Measurements from ENCODE around the gene STAC3. TPM values are rescaled to one million over a fixed set of nuclear protein-coding genes. Genes with fewer than 3 reads are reported as not detected.
A peak's percentile ranks its signal among the peaks of the same experiment; 100 is the strongest.

The STAC3 gene
- total and polyA plus RNA-seq, 4 donors = 0.19 to 1.3 (median 0.96) TPM

DNA sequence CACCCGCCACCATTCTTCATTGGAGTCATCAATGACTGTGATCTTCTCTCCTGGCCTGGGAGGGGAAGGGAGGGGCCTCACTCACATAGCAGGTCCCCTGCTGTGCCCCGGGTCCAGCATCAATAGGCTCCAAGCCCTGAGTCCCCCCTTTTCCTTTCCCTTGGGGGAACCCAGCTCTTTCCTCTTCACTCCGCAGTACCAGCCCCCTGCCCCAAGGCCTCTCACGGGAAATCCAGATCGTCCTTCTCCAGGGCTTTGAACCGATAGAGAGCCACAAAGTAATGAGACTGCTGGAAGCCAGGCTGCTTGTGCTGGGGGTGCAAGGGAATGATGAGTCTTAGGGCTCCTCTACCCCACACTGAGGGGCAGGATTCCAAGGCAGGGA lies 6.7 kb downstream of the STAC3 start:
- no peak overlapping the region for H3K4me3 ChIP-seq (ENCODE audit: low read depth in 1 of 3, low read length in 3 of 3)
- 86% methylated on average over 6 of the region's 6 CpGs for WGBS
- H3K4me1 ChIP-seq (ENCODE audit: control insufficient read depth in 4 of 4, insufficient read depth in 4 of 4, low read length in 3 of 4) = peaks cover 12 to 42% (median 27%) of the 10 kb centered on the region in 4 donors
- H3K27ac ChIP-seq (ENCODE audit: low read depth in 1 of 2, low read length in 2 of 2) = no peak overlapping the region
- DNase-seq (ENCODE audit: low spot score) = no peak
- H3K9ac ChIP-seq (ENCODE audit: low read depth in 1 of 2, low read length in 2 of 2) = no peak overlapping the region
- H3K9me3 ChIP-seq (ENCODE audit: control insufficient read depth in 4 of 4, low read length in 3 of 4) = no peaks in the 10 kb centered on the region
- H3K36me3 ChIP-seq (ENCODE audit: control insufficient read depth in 4 of 4, insufficient read depth in 3 of 4, low read depth in 1 of 4, low read length in 3 of 4) = no peaks in the 10 kb centered on the region
- H3K27me3 ChIP-seq (ENCODE audit: control insufficient read depth in 4 of 4, insufficient read depth in 4 of 4, low read length in 3 of 4) = peaks cover 0 to 11% (median 0%) of the 10 kb centered on the region in 4 donors
- no peak for TF ChIP-seq RAD21 (IDR thresholded peaks at IDR 0.05)
- no peak for TF ChIP-seq FOXA2 (IDR thresholded peaks at IDR 0.05)
- TF ChIP-seq JUND (IDR thresholded peaks at IDR 0.05) = no peak
- TF ChIP-seq HNF4G (IDR thresholded peaks at IDR 0.05) = no peak
- no peak for TF ChIP-seq EGR1 (IDR thresholded peaks at IDR 0.05; ENCODE audit: low read depth in 2 of 2)
- TF ChIP-seq GABPA (IDR thresholded peaks at IDR 0.05 in 1 of 2, conservative IDR thresholded peaks at IDR 0.05 in 1 of 2) = no peak
- TF ChIP-seq, protein P1, sequence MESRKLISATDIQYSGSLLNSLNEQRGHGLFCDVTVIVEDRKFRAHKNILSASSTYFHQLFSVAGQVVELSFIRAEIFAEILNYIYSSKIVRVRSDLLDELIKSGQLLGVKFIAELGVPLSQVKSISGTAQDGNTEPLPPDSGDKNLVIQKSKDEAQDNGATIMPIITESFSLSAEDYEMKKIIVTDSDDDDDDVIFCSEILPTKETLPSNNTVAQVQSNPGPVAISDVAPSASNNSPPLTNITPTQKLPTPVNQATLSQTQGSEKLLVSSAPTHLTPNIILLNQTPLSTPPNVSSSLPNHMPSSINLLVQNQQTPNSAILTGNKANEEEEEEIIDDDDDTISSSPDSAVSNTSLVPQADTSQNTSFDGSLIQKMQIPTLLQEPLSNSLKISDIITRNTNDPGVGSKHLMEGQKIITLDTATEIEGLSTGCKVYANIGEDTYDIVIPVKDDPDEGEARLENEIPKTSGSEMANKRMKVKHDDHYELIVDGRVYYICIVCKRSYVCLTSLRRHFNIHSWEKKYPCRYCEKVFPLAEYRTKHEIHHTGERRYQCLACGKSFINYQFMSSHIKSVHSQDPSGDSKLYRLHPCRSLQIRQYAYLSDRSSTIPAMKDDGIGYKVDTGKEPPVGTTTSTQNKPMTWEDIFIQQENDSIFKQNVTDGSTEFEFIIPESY (IDR thresholded peaks at IDR 0.05) = no peak
- TF ChIP-seq YY1 (IDR thresholded peaks at IDR 0.05) = no peak
- TF ChIP-seq TAF1 (conservative IDR thresholded peaks at IDR 0.05) = no peak
- no peak for TF ChIP-seq SP1 (IDR thresholded peaks at IDR 0.05)
- TF ChIP-seq HNF4A (conservative IDR thresholded peaks at IDR 0.05) = no peak

DNA sequence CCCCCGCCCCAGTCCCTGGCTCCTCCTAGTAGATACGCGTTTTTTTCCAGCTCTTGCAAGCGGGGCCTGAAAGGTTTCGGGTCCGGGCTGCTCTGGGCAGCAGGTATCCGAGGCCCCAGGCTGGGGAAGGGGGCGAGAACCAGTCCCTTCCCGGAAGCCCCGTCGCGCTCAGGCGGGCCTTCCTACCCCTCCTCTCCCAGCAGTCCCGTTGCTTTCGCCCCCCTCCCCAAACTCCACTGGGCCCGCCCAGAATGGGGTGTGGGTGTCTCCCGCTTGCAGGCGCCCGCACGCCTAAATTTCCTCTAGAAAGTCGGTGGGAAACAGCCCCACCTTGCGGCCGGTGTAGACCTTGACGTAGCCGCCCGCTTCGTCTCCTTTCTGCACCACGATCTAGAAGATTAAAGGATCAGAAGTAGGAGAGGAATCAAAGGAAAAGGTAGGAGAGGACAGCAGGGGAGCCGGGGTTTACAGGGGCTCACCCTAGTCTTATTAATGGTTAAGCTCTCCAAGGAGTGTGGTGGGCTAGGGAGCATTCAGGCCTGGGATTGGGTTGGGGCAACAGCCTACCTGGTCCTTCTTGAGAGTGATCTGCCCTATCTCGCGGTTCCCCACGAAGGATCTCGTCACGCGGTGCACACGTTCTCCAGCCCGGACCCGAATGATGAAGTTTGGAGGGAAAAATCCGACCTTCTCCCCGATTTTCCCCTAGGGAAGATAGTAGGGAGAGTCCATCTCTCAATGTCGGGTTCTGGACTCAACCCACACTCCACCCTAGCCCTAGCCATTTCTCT lies 7.3 kb downstream of the STAC3 start:
- Histone ChIP-seq H3K9ac (ENCODE audit: low read depth in 1 of 2, low read length in 2 of 2) (no peak overlapping the region), H3K9me3 (ENCODE audit: control insufficient read depth in 4 of 4, low read length in 3 of 4) (no peaks in the 10 kb centered on the region), H3K27me3 (ENCODE audit: control insufficient read depth in 4 of 4, insufficient read depth in 4 of 4, low read length in 3 of 4) (peaks cover 0 to 11% (median 0%) of the 10 kb centered on the region in 4 donors), H3K27ac (ENCODE audit: low read depth in 1 of 2, low read length in 2 of 2) (no peak overlapping the region), H3K4me1 (ENCODE audit: control insufficient read depth in 4 of 4, insufficient read depth in 4 of 4, low read length in 3 of 4) (peaks cover 14 to 44% (median 29%) of the 10 kb centered on the region in 4 donors), H3K4me3 (ENCODE audit: low read depth in 1 of 3, low read length in 3 of 3) (peak overlapping the region in 1 of 3 donors; percentile 38), H3K36me3 (ENCODE audit: control insufficient read depth in 4 of 4, insufficient read depth in 3 of 4, low read depth in 1 of 4, low read length in 3 of 4) (no peaks in the 10 kb centered on the region)
- DNase-seq (ENCODE audit: low spot score) = peak; percentile 82
- WGBS = 15% methylated on average over 41 of the region's 41 CpGs
- no peak for TF ChIP-seq JUND (IDR thresholded peaks at IDR 0.05)
- peak; percentile 79 to 86 for TF ChIP-seq RAD21 (IDR thresholded peaks at IDR 0.05)
- peak; percentile 71 for TF ChIP-seq CTCF (IDR thresholded peaks at IDR 0.05; ENCODE audit: low read depth, low read length, missing input control)

DNA sequence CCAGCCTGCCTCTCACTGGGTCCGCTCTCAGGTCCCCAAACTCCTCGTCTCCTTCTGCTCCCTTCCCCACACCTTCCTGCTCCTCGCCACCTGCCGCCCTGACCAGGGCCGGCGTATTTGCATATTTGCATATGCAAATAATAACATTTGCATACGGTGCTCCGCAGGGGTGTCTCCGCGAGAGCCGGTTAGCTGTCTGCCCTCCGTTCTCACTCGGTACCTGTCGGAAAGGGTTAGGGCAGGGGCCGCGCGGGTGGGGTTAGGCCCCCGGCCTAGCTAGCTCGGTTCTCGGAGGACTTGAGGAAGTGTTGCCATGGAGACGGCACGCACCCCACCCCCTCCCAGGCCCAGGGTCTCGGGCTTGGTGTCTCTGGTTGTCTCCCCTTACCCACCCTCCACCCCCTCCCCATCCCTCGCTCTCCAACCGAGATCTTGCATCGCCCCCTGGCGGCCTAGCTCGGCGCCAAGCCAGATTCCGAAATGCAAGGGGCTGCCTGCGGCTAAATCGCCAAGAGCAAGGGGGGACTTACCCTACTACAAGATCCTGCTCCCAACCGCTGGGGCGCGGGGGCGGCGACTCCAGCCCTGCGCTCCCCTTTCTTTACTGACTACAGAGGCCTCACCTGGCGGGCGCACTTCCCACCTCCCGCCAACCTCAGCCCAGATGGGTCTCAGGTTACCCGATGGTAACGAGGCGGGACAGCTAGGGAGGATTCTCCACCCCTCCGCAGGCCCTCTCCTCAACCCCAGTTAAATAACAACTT lies 8.1 kb downstream of the STAC3 start:
- H3K9me3 ChIP-seq (ENCODE audit: control insufficient read depth in 4 of 4, low read length in 3 of 4) = no peaks in the 10 kb centered on the region
- WGBS = 2% methylated on average over 45 of the region's 45 CpGs
- peak overlapping the region in 2 of 3 donors; percentile 18 to 38 for H3K4me3 ChIP-seq (ENCODE audit: low read depth in 1 of 3, low read length in 3 of 3)
- H3K4me1 ChIP-seq (ENCODE audit: control insufficient read depth in 4 of 4, insufficient read depth in 4 of 4, low read length in 3 of 4) = peaks cover 15 to 47% (median 32%) of the 10 kb centered on the region in 4 donors
- H3K9ac ChIP-seq (ENCODE audit: low read depth in 1 of 2, low read length in 2 of 2) = no peak overlapping the region
- peaks cover 0 to 11% (median 0%) of the 10 kb centered on the region in 4 donors for H3K27me3 ChIP-seq (ENCODE audit: control insufficient read depth in 4 of 4, insufficient read depth in 4 of 4, low read length in 3 of 4)
- H3K27ac ChIP-seq (ENCODE audit: low read depth in 1 of 2, low read length in 2 of 2) = no peak overlapping the region
- no peaks in the 10 kb centered on the region for H3K36me3 ChIP-seq (ENCODE audit: control insufficient read depth in 4 of 4, insufficient read depth in 3 of 4, low read depth in 1 of 4, low read length in 3 of 4)
- DNase-seq (ENCODE audit: low spot score) = peak; percentile 74
- TF ChIP-seq SP1 (IDR thresholded peaks at IDR 0.05) (no peak), GABPA (IDR thresholded peaks at IDR 0.05 in 1 of 2, conservative IDR thresholded peaks at IDR 0.05 in 1 of 2) (no peak), RAD21 (IDR thresholded peaks at IDR 0.05) (peak in 1 of 2 donors; percentile 34), CTCF (IDR thresholded peaks at IDR 0.05; ENCODE audit: low read depth, low read length, missing input control) (peak; percentile 39), REST (IDR thresholded peaks at IDR 0.05) (no peak), JUND (IDR thresholded peaks at IDR 0.05) (no peak), RXRA (IDR thresholded peaks at IDR 0.05) (no peak)
